ENCODE measurements around the gene GOLGA6L7.
"Not testable (repeated sequence)": the region's sequence is repeated elsewhere in the genome, so short reads cannot be mapped to it uniquely, and the experiment has no call there.

The GOLGA6L7 gene

GRCh38 chr15:28831897-28832587, 16.4 kb downstream of the GOLGA6L7 start:
- H3K79me2 ChIP-seq (ENCODE audit: control insufficient read depth, insufficient read depth, low read length); H3K4ac ChIP-seq (ENCODE audit: low read depth, low read length); H4K8ac ChIP-seq (ENCODE audit: low read depth, low read length); H2BK15ac ChIP-seq (replicated peaks; ENCODE audit: low read depth); H3K27ac ChIP-seq (ENCODE audit: low read depth, low read length); H3K18ac ChIP-seq (ENCODE audit: low read length); H2BK120ac ChIP-seq (ENCODE audit: low read depth, low read length); H3K36me3 ChIP-seq (ENCODE audit: control insufficient read depth, insufficient read depth, low read length); H4K5ac ChIP-seq (ENCODE audit: low read length); H3K23ac ChIP-seq (ENCODE audit: low read length); H3K4me3 ChIP-seq (ENCODE audit: low read length); H3K9ac ChIP-seq (ENCODE audit: low read length); H3K79me1 ChIP-seq (ENCODE audit: low read length); H3K4me2 ChIP-seq (ENCODE audit: low read length); H2AK5ac ChIP-seq (ENCODE audit: low read length); H3K4me1 ChIP-seq (ENCODE audit: control insufficient read depth, low read depth, low read length); H3K27me3 ChIP-seq (ENCODE audit: insufficient read depth, low read length, poor library complexity); H2BK5ac ChIP-seq (ENCODE audit: low read length); H3K56ac ChIP-seq (ENCODE audit: low read length): not testable (repeated sequence)
- peak; percentile 86 for DNase-seq
- no CpG with 5 or more reads among the region's 56 CpGs for WGBS (ENCODE audit: extremely low coverage, insufficient coverage, low lambda C conversion rate)

- H3K4me1 ChIP-seq (ENCODE audit: control insufficient read depth, low read depth, low read length): not testable (repeated sequence)
Observed at GRCh38 chr15:28821420-28821819, 27.0 kb downstream of the GOLGA6L7 start.

GRCh38 chr15:28819930-28820295, 28.5 kb downstream of the GOLGA6L7 start:
- not testable (repeated sequence) for H3K4me3 ChIP-seq (ENCODE audit: low read length); H3K27ac ChIP-seq (ENCODE audit: low read depth, low read length)

More at GRCh38 chr15:28821420-28821819, 27.0 kb downstream of the GOLGA6L7 start:
- not testable (repeated sequence) for H4K5ac ChIP-seq (ENCODE audit: low read length); H3K56ac ChIP-seq (ENCODE audit: low read length); H3K36me3 ChIP-seq (ENCODE audit: control insufficient read depth, insufficient read depth, low read length); DNase-seq; H2BK15ac ChIP-seq (replicated peaks; ENCODE audit: low read depth); H2BK120ac ChIP-seq (ENCODE audit: low read depth, low read length); H3K27ac ChIP-seq (ENCODE audit: low read depth, low read length); H3K23ac ChIP-seq (ENCODE audit: low read length); H3K79me1 ChIP-seq (ENCODE audit: low read length); H3K79me2 ChIP-seq (ENCODE audit: control insufficient read depth, insufficient read depth, low read length); H3K4me2 ChIP-seq (ENCODE audit: low read length); H4K8ac ChIP-seq (ENCODE audit: low read depth, low read length); H3K4me3 ChIP-seq (ENCODE audit: low read length); H3K27me3 ChIP-seq (ENCODE audit: insufficient read depth, low read length, poor library complexity); H3K4ac ChIP-seq (ENCODE audit: low read depth, low read length); H3K18ac ChIP-seq (ENCODE audit: low read length); H3K9ac ChIP-seq (ENCODE audit: low read length); H2AK5ac ChIP-seq (ENCODE audit: low read length); H2BK5ac ChIP-seq (ENCODE audit: low read length)
- WGBS (ENCODE audit: extremely low coverage, insufficient coverage, low lambda C conversion rate): no CpG with 5 or more reads among the region's 2 CpGs

GRCh38 chr15:28819019-28819929, 29.2 kb downstream of the GOLGA6L7 start:
- H2BK5ac ChIP-seq (ENCODE audit: low read length); H3K4ac ChIP-seq (ENCODE audit: low read depth, low read length); H2BK120ac ChIP-seq (ENCODE audit: low read depth, low read length); H3K18ac ChIP-seq (ENCODE audit: low read length); H4K8ac ChIP-seq (ENCODE audit: low read depth, low read length); H4K5ac ChIP-seq (ENCODE audit: low read length); H3K79me2 ChIP-seq (ENCODE audit: control insufficient read depth, insufficient read depth, low read length); H3K4me3 ChIP-seq (ENCODE audit: low read length); H2AK5ac ChIP-seq (ENCODE audit: low read length); H3K36me3 ChIP-seq (ENCODE audit: control insufficient read depth, insufficient read depth, low read length); H3K27ac ChIP-seq (ENCODE audit: low read depth, low read length); H3K27me3 ChIP-seq (ENCODE audit: insufficient read depth, low read length, poor library complexity); H3K9ac ChIP-seq (ENCODE audit: low read length); H3K56ac ChIP-seq (ENCODE audit: low read length); H3K79me1 ChIP-seq (ENCODE audit: low read length); H3K4me1 ChIP-seq (ENCODE audit: control insufficient read depth, low read depth, low read length); H3K4me2 ChIP-seq (ENCODE audit: low read length); H3K23ac ChIP-seq (ENCODE audit: low read length); H2BK15ac ChIP-seq (replicated peaks; ENCODE audit: low read depth): not testable (repeated sequence)
- WGBS (ENCODE audit: extremely low coverage, insufficient coverage, low lambda C conversion rate): no CpG with 5 or more reads among the region's 15 CpGs
- DNase-seq: peak; percentile 18

More at GRCh38 chr15:28819930-28820295, 28.5 kb downstream of the GOLGA6L7 start:
- not testable (repeated sequence) for H3K79me1 ChIP-seq (ENCODE audit: low read length); H2AK5ac ChIP-seq (ENCODE audit: low read length); H2BK5ac ChIP-seq (ENCODE audit: low read length); H4K5ac ChIP-seq (ENCODE audit: low read length); H3K9ac ChIP-seq (ENCODE audit: low read length); H2BK15ac ChIP-seq (replicated peaks; ENCODE audit: low read depth); H3K23ac ChIP-seq (ENCODE audit: low read length); H3K4me2 ChIP-seq (ENCODE audit: low read length); DNase-seq; H3K36me3 ChIP-seq (ENCODE audit: control insufficient read depth, insufficient read depth, low read length); H3K18ac ChIP-seq (ENCODE audit: low read length); H4K8ac ChIP-seq (ENCODE audit: low read depth, low read length); H2BK120ac ChIP-seq (ENCODE audit: low read depth, low read length); H3K79me2 ChIP-seq (ENCODE audit: control insufficient read depth, insufficient read depth, low read length); H3K56ac ChIP-seq (ENCODE audit: low read length); H3K4me1 ChIP-seq (ENCODE audit: control insufficient read depth, low read depth, low read length); H3K27me3 ChIP-seq (ENCODE audit: insufficient read depth, low read length, poor library complexity); H3K4ac ChIP-seq (ENCODE audit: low read depth, low read length)
- WGBS (ENCODE audit: extremely low coverage, insufficient coverage, low lambda C conversion rate): no CpG with 5 or more reads among the region's 3 CpGs

GRCh38 chr15:28818168-28818567, 30.3 kb downstream of the GOLGA6L7 start:
- H3K23ac ChIP-seq (ENCODE audit: low read length); H3K27ac ChIP-seq (ENCODE audit: low read depth, low read length); H3K56ac ChIP-seq (ENCODE audit: low read length); H2BK15ac ChIP-seq (replicated peaks; ENCODE audit: low read depth); H4K5ac ChIP-seq (ENCODE audit: low read length); H3K4ac ChIP-seq (ENCODE audit: low read depth, low read length); H3K18ac ChIP-seq (ENCODE audit: low read length); H3K4me3 ChIP-seq (ENCODE audit: low read length); H3K79me1 ChIP-seq (ENCODE audit: low read length); H3K27me3 ChIP-seq (ENCODE audit: insufficient read depth, low read length, poor library complexity); H3K79me2 ChIP-seq (ENCODE audit: control insufficient read depth, insufficient read depth, low read length); H3K9ac ChIP-seq (ENCODE audit: low read length); H2BK120ac ChIP-seq (ENCODE audit: low read depth, low read length); H3K4me1 ChIP-seq (ENCODE audit: control insufficient read depth, low read depth, low read length); H2AK5ac ChIP-seq (ENCODE audit: low read length); H3K36me3 ChIP-seq (ENCODE audit: control insufficient read depth, insufficient read depth, low read length); DNase-seq; H4K8ac ChIP-seq (ENCODE audit: low read depth, low read length); H3K4me2 ChIP-seq (ENCODE audit: low read length); H2BK5ac ChIP-seq (ENCODE audit: low read length): not testable (repeated sequence)
- WGBS (ENCODE audit: extremely low coverage, insufficient coverage, low lambda C conversion rate): no CpG with 5 or more reads among the region's 3 CpGs
